Esophagus muscularis mucosa (tissue), 4 donors: ENCODE results near the gene PPIF. TPM values are rescaled to one million over a fixed set of nuclear protein-coding genes. Genes with fewer than 3 reads are reported as not detected.

ENCODE experiments used
- DNase-seq: peaks from one replicate; pipeline ENCODE4 v3.0.0-alpha.2; 2017; ENCODE audit errors: extremely low spot score
- H3K27ac ChIP-seq, 4 donors: fragments of 200-600 bp; sonication (generic); replicated peaks in 1 of 4; 1 replicate in 3 of 4; 2 replicates in 1 of 4; pipeline ENCODE4 v1.5.1; 2016 to 2019; ENCODE audit warnings: mild to moderate bottlenecking in 1 of 4
- H3K27me3 ChIP-seq, 4 donors: fragments of 200-600 bp; sonication (generic); one replicate each; pipeline versions ENCODE4 v1.5.1 to v1.6.0; 2016 to 2019
- H3K36me3 ChIP-seq, 4 donors: fragments of 200-600 bp; sonication (generic); one replicate each; pipeline ENCODE4 v1.5.1; 2016 to 2019
- H3K4me1 ChIP-seq, 4 donors: fragments of 200-600 bp; sonication (generic); one replicate each; pipeline ENCODE4 v1.5.1; 2016 to 2019
- H3K4me3 ChIP-seq, 4 donors: fragments of 200-600 bp; sonication (generic); 1 replicate in 2 of 4; 2 replicates in 2 of 4; pipeline ENCODE4 v1.5.1; 2016 to 2019; ENCODE audit warnings: mild to moderate bottlenecking in 4 of 4, moderate library complexity in 1 of 4
- H3K9me3 ChIP-seq, 4 donors: fragments of 200-600 bp; sonication (generic); 1 replicate in 3 of 4; 2 replicates in 1 of 4; pipeline ENCODE4 v1.5.1; 2016 to 2019
- CTCF ChIP-seq, 3 experiments: fragments of 200-600 bp in 2 of 3; fragments of 450-650 bp in 1 of 3; sonication (generic) in 2 of 3; IDR thresholded peaks; one replicate each; pipeline ENCODE4 v1.5.1; 2017 to 2019; ENCODE audit warnings: antibody characterized with exemption in 3 of 3, mild to moderate bottlenecking in 2 of 3, moderate library complexity in 1 of 3
- EP300 ChIP-seq: sonication (generic); formaldehyde crosslinking; IDR thresholded peaks from one replicate; pipeline ENCODE4 v1.6.1; 2017; ENCODE audit warnings: antibody characterized with exemption
- POLR2A ChIP-seq: fragments of 450-650 bp; IDR thresholded peaks from one replicate; pipeline ENCODE4 v1.6.1; 2017; ENCODE audit warnings: antibody characterized with exemption, moderate library complexity, mild to moderate bottlenecking, low read depth
- POLR2AphosphoS5 ChIP-seq, 2 donors: sonication (generic); formaldehyde crosslinking; IDR thresholded peaks; one replicate each; pipeline ENCODE4 v1.6.1; 2017; ENCODE audit warnings: antibody characterized with exemption in 2 of 2
- WGBS: methylation state at CpG from one replicate; pipeline ENCODE4 v1.1.5; 2018; 5-methylcytosine and 5-hydroxymethylcytosine counted together
- intact Hi-C: fragments of 100-400 bp; cut with DNase I; formaldehyde crosslinking; loops from one replicate; pipeline ENCODE4 v1.15.1; 2023
- total RNA-seq, 4 donors: library from RNA; depleted of rRNA; stranded (reverse); fragments of >200 nt; gene quantifications; one replicate each; pipeline versions ENCODE4 v1.1.0 to v1.2.1, GENCODE V29; 2016

Gene PPIF
- total RNA-seq, 4 donors from 2014 or later, result 19.5 to 42.2 (median 24.4) TPM

- Histone ChIP-seq H3K4me3 (no peak overlapping the region), H3K27me3 (no peaks in the 10 kb centered on the region), H3K4me1 (peaks cover 12 to 27% (median 19%) of the 10 kb centered on the region in 4 donors), H3K9me3 (no peaks in the 10 kb centered on the region), H3K27ac (no peak overlapping the region), H3K36me3 (peaks cover 51 to 75% (median 67%) of the 10 kb centered on the region in 4 donors)
- WGBS, result 88% methylated on average over 7 of the region's 8 CpGs
- DNase-seq, result no peak
- intact Hi-C loops, result no loop called here
- TF ChIP-seq POLR2A, result no peak
- no peak for TF ChIP-seq POLR2AphosphoS5 (IDR thresholded peaks at IDR 0.05)
- no peak for TF ChIP-seq EP300
- no peak for TF ChIP-seq CTCF (IDR thresholded peaks at IDR 0.05)
Measured at GRCh38 chr10:79353000-79353406, 5.7 kb downstream of the PPIF start.

GRCh38 chr10:79353726-79354125, 6.5 kb downstream of the PPIF start:
- Histone ChIP-seq H3K27ac (no peak overlapping the region), H3K4me1 (peaks cover 5 to 20% (median 12%) of the 10 kb centered on the region in 4 donors), H3K36me3 (peaks cover 51 to 77% (median 67%) of the 10 kb centered on the region in 4 donors), H3K9me3 (no peaks in the 10 kb centered on the region), H3K4me3 (no peak overlapping the region), H3K27me3 (no peaks in the 10 kb centered on the region)
- 91% methylated on average over 11 of the region's 11 CpGs for WGBS
- intact Hi-C loops, result no loop called here
- no peak for DNase-seq
- TF ChIP-seq EP300 (no peak), POLR2AphosphoS5 (IDR thresholded peaks at IDR 0.05) (no peak)

GRCh38 chr10:79354141-79354540, 6.9 kb downstream of the PPIF start:
- Histone ChIP-seq H3K27me3 (no peaks in the 10 kb centered on the region), H3K36me3 (peaks cover 51 to 78% (median 65%) of the 10 kb centered on the region in 4 donors), H3K4me3 (no peak overlapping the region), H3K9me3 (no peaks in the 10 kb centered on the region), H3K4me1 (peaks cover under 1 to 16% (median 8%) of the 10 kb centered on the region in 4 donors), H3K27ac (no peak overlapping the region)
- TF ChIP-seq POLR2A (no peak), EP300 (no peak), CTCF (IDR thresholded peaks at IDR 0.05) (no peak), POLR2AphosphoS5 (IDR thresholded peaks at IDR 0.05) (no peak)
- whole genome bisulfite sequencing, result 55% methylated on average over 3 of the region's 3 CpGs
- intact Hi-C loops, result no loop called here
- DNase-seq, result no peak

GRCh38 chr10:79354615-79355014, 7.3 kb downstream of the PPIF start:
- intact Hi-C loops, result no loop called here
- Histone ChIP-seq H3K27me3 (no peaks in the 10 kb centered on the region), H3K4me1 (peaks cover 0 to 11% (median 3%) of the 10 kb centered on the region in 4 donors), H3K4me3 (no peak overlapping the region), H3K9me3 (no peaks in the 10 kb centered on the region), H3K27ac (no peak overlapping the region), H3K36me3 (peaks cover 49 to 74% (median 61%) of the 10 kb centered on the region in 4 donors)
- WGBS, result 86% methylated on average over 6 of the region's 6 CpGs
- no peak for TF ChIP-seq POLR2AphosphoS5 (IDR thresholded peaks at IDR 0.05)
- TF ChIP-seq CTCF (IDR thresholded peaks at IDR 0.05), result no peak
- TF ChIP-seq EP300, result no peak
- no peak for TF ChIP-seq POLR2A
- no peak for DNase-seq

- TF ChIP-seq CTCF (IDR thresholded peaks at IDR 0.05), result no peak
- no peak for TF ChIP-seq POLR2A
- TF ChIP-seq EP300, result no peak
- no peak for TF ChIP-seq POLR2AphosphoS5 (IDR thresholded peaks at IDR 0.05)
- intact Hi-C loops, result no loop called here
- 89% methylated on average over 6 of the region's 6 CpGs for WGBS
- no peak for DNase-seq
- no peak overlapping the region for H3K27ac ChIP-seq
- peaks cover 0 to 5% (median 0%) of the 10 kb centered on the region in 4 donors for H3K4me1 ChIP-seq
- H3K9me3 ChIP-seq, result no peaks in the 10 kb centered on the region
- no peak overlapping the region for H3K4me3 ChIP-seq
- H3K36me3 ChIP-seq, result peaks cover 40 to 65% (median 52%) of the 10 kb centered on the region in 4 donors
- H3K27me3 ChIP-seq, result no peaks in the 10 kb centered on the region
Measured at GRCh38 chr10:79355420-79356017, 8.2 kb downstream of the PPIF start.
